Activated T-cell treated with anti-CD3 and anti-CD28 coated beads, Interleukin-2, amount 50 U/mL, for 4 hours (primary cell): ENCODE results near the gene KLHDC8B. TPM values are rescaled to one million over a fixed set of nuclear protein-coding genes. Genes with fewer than 3 reads are reported as not detected.

Experiments used
- ATAC-seq, 2 donors: fragments of 200-7000 bp; cut with Tn5 transposase; one replicate each; pipeline ENCODE4 v1.10.0; 2021
- DNase-seq: peaks from one replicate; pipeline ENCODE4 v3.0.0-alpha.2; 2020
- H3K27me3 Mint-ChIP-seq: one replicate; pipeline ENCODE4 v1.8.0; 2021; ENCODE audit warnings: low read depth, mixed read lengths
- H3K36me3 Mint-ChIP-seq: one replicate; pipeline ENCODE4 v1.8.0; 2022; ENCODE audit warnings: mixed read lengths; ENCODE audit not compliant: insufficient read depth
- H3K4me1 Mint-ChIP-seq: one replicate; pipeline ENCODE4 v1.8.0; 2021; ENCODE audit warnings: low read depth, mixed read lengths
- H3K4me3 Mint-ChIP-seq: one replicate; pipeline ENCODE4 v1.8.0; 2021; ENCODE audit warnings: mild to moderate bottlenecking, moderate library complexity, mixed read lengths
- H3K9me3 Mint-ChIP-seq: one replicate; pipeline ENCODE4 v1.8.0; 2021; ENCODE audit warnings: mixed read lengths
- total RNA-seq, 3 donors: library from RNA; stranded (reverse); gene quantifications; one replicate each; pipeline ENCODE4 v1.2.1, GENCODE V29; 2021

Gene KLHDC8B
- total RNA-seq: 1 to 10 TPM; 2.6 to 3.6 (median 3.5) TPM

DNA sequence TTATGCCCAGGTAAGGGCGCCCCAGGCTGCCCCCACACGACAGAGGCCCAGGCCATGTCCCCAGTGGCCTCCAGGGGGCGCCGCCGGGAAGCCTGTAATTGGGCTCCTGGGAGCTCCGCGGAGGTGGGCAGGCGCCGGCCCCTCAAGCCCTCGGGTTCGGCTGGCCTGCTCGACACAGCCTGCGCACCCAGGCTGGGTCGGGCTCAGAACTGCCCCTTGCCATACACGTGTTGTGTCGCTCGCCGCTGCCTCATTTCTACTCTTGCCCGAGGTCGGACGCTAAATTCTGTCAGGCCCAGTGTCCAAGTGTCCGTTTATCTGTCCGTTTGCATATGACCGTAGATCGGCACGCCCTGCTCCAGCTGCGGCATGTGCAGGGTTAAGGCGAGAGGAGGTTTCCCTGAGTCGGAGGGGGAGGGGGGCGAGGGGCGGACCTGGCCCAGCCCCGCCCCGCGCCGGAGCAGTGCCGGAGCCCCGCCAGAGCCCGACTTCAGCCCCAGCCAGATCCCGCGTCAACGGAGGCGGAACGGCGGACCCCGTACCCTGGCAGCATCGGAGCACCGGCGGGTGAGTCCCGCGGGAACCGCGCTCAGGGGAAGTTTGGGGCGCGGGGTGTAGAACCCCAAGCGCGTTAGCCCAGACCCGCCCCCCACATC lies at the start of gene KLHDC8B:
TSS of gene KLHDC8B (plus strand) at position 480 of the 656 bp plus-strand sequence. CDS start 1,172 bp downstream, outside the sequence.
- H3K9me3 Mint-ChIP-seq: no peaks in the 10 kb centered on the region
- peaks cover 22% of the 10 kb centered on the region for H3K4me1 Mint-ChIP-seq
- H3K27me3 Mint-ChIP-seq: no peaks in the 10 kb centered on the region
- peak within 1 kb of the TSS; percentile 82 for H3K4me3 Mint-ChIP-seq
- DNase-seq: peak; percentile 77
- peak; percentile 86 to 88 for ATAC-seq
- H3K36me3 Mint-ChIP-seq: no peaks in the 10 kb centered on the region

- ATAC-seq: no peak
- Mint-ChIP-seq H3K9me3 (no peaks in the 10 kb centered on the region), H3K27me3 (no peaks in the 10 kb centered on the region), H3K36me3 (peaks cover 7% of the 10 kb centered on the region), H3K4me3 (peak overlapping the region; percentile 87), H3K4me1 (peaks cover 18% of the 10 kb centered on the region)
- DNase-seq: no peak
Measured at GRCh38 chr3:49122022-49122421, 49.4 kb upstream of the KLHDC8B start.

GRCh38 chr3:49122451-49122850 lies 48.9 kb upstream of the KLHDC8B start:
- H3K4me1 Mint-ChIP-seq: peaks cover 18% of the 10 kb centered on the region
- H3K9me3 Mint-ChIP-seq: no peaks in the 10 kb centered on the region
- DNase-seq (no peak), ATAC-seq (no peak)
- no peaks in the 10 kb centered on the region for H3K27me3 Mint-ChIP-seq
- H3K4me3 Mint-ChIP-seq: peak overlapping the region; percentile 87
- H3K36me3 Mint-ChIP-seq: peaks cover 5% of the 10 kb centered on the region

DNA sequence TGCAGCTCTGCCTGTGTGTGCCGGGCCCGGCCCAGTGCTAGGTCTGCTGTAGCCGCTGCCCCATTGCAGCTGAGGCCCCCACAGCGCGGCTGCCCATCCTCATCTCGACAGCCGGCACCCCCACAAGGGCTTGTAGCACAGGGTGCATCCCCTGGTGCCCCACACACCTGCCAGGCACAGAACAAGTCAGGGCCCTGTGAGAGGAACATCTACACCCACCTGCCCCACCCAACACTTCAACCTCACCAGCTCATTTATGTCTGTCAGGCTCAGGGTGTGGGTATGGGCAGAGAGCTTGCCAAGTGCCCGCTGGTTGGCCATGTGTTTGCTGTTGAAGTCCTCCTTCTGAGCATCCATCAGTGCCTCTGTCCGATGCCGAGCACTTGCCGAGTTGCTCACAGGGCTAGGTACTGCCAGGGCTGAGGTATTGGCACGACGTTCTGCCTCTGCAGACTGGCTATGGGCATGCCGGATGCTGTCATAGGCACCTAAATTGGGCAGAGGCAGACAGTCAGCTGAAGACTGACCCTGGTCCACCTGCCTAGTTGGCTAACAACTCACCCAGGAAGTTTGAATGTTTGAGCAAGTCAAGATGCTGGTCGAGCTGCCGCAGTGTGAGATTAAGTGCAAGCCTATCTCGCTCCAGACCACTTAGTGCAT lies 48.4 kb upstream of the KLHDC8B start:
- no peaks in the 10 kb centered on the region for H3K9me3 Mint-ChIP-seq
- H3K4me3 Mint-ChIP-seq: no peak overlapping the region
- ATAC-seq (no peak), DNase-seq (no peak)
- no peaks in the 10 kb centered on the region for H3K27me3 Mint-ChIP-seq
- H3K4me1 Mint-ChIP-seq: peaks cover 16% of the 10 kb centered on the region
- H3K36me3 Mint-ChIP-seq: no peaks in the 10 kb centered on the region

GRCh38 chr3:49123687-49124086 lies 47.7 kb upstream of the KLHDC8B start:
- H3K4me1 Mint-ChIP-seq: peaks cover 16% of the 10 kb centered on the region
- H3K36me3 Mint-ChIP-seq: no peaks in the 10 kb centered on the region
- H3K9me3 Mint-ChIP-seq: no peaks in the 10 kb centered on the region
- no peak for DNase-seq
- H3K4me3 Mint-ChIP-seq: no peak overlapping the region
- ATAC-seq: no peak
- no peaks in the 10 kb centered on the region for H3K27me3 Mint-ChIP-seq

- no peak overlapping the region for H3K4me3 Mint-ChIP-seq
- ATAC-seq: no peak
- no peaks in the 10 kb centered on the region for H3K36me3 Mint-ChIP-seq
- no peaks in the 10 kb centered on the region for H3K27me3 Mint-ChIP-seq
- H3K9me3 Mint-ChIP-seq: no peaks in the 10 kb centered on the region
- no peak for DNase-seq
- peaks cover 12% of the 10 kb centered on the region for H3K4me1 Mint-ChIP-seq
Measured at GRCh38 chr3:49124203-49124602, 47.2 kb upstream of the KLHDC8B start.

- no peaks in the 10 kb centered on the region for H3K36me3 Mint-ChIP-seq
- peaks cover 7% of the 10 kb centered on the region for H3K4me1 Mint-ChIP-seq
- no peak for ATAC-seq
- H3K27me3 Mint-ChIP-seq: no peaks in the 10 kb centered on the region
- no peak overlapping the region for H3K4me3 Mint-ChIP-seq
- no peak for DNase-seq
- H3K9me3 Mint-ChIP-seq: no peaks in the 10 kb centered on the region
Measured at GRCh38 chr3:49124991-49125670, 46.3 kb upstream of the KLHDC8B start.

DNA sequence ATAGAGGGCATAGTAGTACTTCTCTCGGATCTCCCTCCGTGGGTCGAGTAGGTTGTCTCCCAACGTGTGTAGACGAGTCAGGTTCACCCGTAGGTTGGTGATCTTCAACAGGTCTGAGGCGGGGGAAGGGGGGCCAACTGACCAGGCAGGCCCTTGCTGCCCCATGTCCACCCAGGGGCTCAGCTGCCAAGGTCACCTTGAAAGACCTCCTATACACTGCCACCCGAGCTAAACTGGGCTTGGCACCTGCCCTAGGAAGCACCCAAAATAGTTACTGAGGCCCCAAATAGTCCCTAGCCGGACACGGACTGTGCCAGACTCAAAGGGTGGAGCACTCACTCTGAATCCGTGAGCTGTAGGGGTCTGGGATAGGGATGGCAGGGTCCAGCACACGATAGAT lies 40.4 kb upstream of the KLHDC8B start:
- Mint-ChIP-seq H3K36me3 (no peaks in the 10 kb centered on the region), H3K27me3 (peaks cover 26% of the 10 kb centered on the region), H3K9me3 (no peaks in the 10 kb centered on the region), H3K4me1 (no peaks in the 10 kb centered on the region), H3K4me3 (no peak overlapping the region)
- DNase-seq (no peak), ATAC-seq (no peak)

DNA sequence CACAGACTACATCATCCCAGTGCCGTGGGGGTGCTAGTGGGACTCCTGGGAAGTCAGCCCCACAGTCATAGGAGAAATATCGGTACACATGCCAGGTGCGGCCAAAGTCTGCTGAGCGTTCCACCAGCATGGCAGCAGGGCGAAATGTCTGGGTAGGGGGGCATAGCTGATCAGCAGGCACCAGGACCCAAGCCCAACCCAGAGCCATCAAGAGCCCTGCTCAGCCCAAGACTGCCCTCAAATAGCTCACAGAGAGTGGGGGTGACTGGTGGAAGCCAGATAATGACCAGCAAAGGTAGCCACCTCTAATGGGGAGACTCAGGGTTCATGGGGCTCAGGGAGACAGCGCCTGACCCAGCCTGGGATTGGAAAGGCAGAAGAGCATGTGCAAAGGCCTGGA lies 39.8 kb upstream of the KLHDC8B start:
- Mint-ChIP-seq H3K4me1 (no peaks in the 10 kb centered on the region), H3K9me3 (no peaks in the 10 kb centered on the region)
- no peak for DNase-seq

DNA sequence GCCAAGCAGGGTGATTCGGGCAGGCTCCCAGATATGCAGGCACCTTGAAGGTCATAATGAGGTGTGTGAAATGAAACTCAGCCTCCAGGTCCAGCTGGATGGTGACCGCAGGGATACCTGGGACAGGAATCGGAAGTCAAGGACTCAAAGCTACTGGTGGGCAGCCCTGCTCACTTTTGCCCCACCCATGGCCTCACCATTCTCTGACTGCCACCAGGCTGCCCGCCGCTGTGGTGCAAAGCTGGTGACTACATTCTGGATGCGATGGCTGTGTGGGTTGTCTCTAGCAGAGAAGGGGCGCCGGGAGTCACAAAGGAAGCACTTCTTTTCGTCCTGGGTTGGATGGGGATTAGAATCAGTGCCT lies 39.3 kb upstream of the KLHDC8B start:
- no peaks in the 10 kb centered on the region for H3K4me1 Mint-ChIP-seq
- H3K36me3 Mint-ChIP-seq: no peaks in the 10 kb centered on the region
- H3K4me3 Mint-ChIP-seq: no peak overlapping the region
- DNase-seq (no peak), ATAC-seq (no peak)
- peaks cover 31% of the 10 kb centered on the region for H3K27me3 Mint-ChIP-seq
- no peaks in the 10 kb centered on the region for H3K9me3 Mint-ChIP-seq

More for the DNA sequence above, 39.8 kb upstream of the KLHDC8B start:
- ATAC-seq: no peak
- Mint-ChIP-seq H3K36me3 (no peaks in the 10 kb centered on the region), H3K4me3 (no peak overlapping the region), H3K27me3 (peaks cover 31% of the 10 kb centered on the region)

DNA sequence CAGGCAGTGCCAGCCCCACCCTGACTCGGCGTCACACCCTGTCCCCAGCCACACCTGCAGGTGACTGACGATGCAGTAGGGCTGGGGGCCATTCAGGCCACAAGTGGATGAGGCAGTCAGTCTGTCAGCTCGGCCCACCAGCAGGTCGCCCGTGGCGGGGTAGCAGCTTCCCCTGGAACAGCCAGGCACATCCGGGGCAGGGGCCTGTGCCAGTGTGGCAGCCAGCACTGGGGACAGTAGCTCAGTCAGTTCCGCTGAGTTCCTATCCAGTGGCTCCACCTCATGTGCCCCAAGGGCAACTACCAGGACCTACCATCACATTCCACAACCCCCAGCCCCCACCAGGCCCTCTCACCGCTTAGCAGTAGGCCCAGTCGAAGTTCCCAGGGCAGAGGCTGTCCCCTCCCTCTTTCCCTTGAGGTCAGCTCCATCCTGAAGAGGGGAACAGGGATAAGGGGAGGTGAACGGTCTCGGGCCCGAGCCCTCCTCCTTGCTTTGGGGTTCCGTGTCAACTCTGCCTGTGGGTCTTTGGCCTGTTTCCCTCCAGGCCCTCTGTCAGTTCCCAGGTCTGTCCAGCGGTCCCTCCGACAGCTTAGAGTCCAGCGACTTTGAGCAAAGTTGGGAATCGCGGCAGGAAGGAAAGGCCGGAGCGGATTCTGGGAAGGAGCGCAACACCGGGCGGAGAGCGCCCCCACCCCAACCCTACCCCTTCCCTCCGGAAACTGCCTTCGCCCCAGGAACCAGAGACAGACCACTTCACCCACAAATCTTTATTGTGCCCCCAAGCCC lies 38.8 kb upstream of the KLHDC8B start, which contains the start of gene LAMB2:
TSS of gene LAMB2 (minus strand) at position 614 of the 789 bp plus-strand sequence. CDS start at position 431, 183 bp downstream.
- H3K4me3 Mint-ChIP-seq: no peak within 1 kb of the TSS
- no peaks in the 10 kb centered on the region for H3K36me3 Mint-ChIP-seq
- H3K4me1 Mint-ChIP-seq: no peaks in the 10 kb centered on the region
- peaks cover 33% of the 10 kb centered on the region for H3K27me3 Mint-ChIP-seq
- no peaks in the 10 kb centered on the region for H3K9me3 Mint-ChIP-seq
- ATAC-seq (no peak), DNase-seq (no peak)

- Mint-ChIP-seq H3K36me3 (no peaks in the 10 kb centered on the region), H3K4me1 (no peaks in the 10 kb centered on the region), H3K27me3 (peaks cover 35% of the 10 kb centered on the region), H3K9me3 (no peaks in the 10 kb centered on the region), H3K4me3 (no peak overlapping the region)
- DNase-seq: no peak
- ATAC-seq: no peak
Measured at GRCh38 chr3:49133226-49133951, 38.0 kb upstream of the KLHDC8B start.

- no peaks in the 10 kb centered on the region for H3K9me3 Mint-ChIP-seq
- no peaks in the 10 kb centered on the region for H3K36me3 Mint-ChIP-seq
- no peaks in the 10 kb centered on the region for H3K4me1 Mint-ChIP-seq
- H3K27me3 Mint-ChIP-seq: peaks cover 35% of the 10 kb centered on the region
- no peak overlapping the region for H3K4me3 Mint-ChIP-seq
- ATAC-seq (no peak), DNase-seq (no peak)
Measured at GRCh38 chr3:49134471-49135265, 36.7 kb upstream of the KLHDC8B start.
